ENCODE measurements around the gene ZRANB3.
"Not testable (repeated sequence)": the region's sequence is repeated elsewhere in the genome, so short reads cannot be mapped to it uniquely, and the experiment has no call there.

ZRANB3 gene

GRCh38 chr2:135528006-135528405, 3.0 kb downstream of the ZRANB3 start:
- ATAC-seq (ENCODE audit: low read depth) (no peak), DNase-seq (ENCODE audit: low spot score in 2 of 2) (no peak)
- H3K9me3 Mint-ChIP-seq, result no peaks in the 10 kb centered on the region
- H3K4me3 Mint-ChIP-seq, result no peak overlapping the region
- peaks cover 8% of the 10 kb centered on the region for H3K4me1 Mint-ChIP-seq
- H3K27ac Mint-ChIP-seq, result no peak overlapping the region
- H3K27me3 Mint-ChIP-seq, result no peaks in the 10 kb centered on the region
- H3K36me3 Mint-ChIP-seq, result peaks cover 3% of the 10 kb centered on the region

GRCh38 chr2:135525786-135526185, 5.2 kb downstream of the ZRANB3 start:
- Mint-ChIP-seq H3K27ac (no peak overlapping the region), H3K27me3 (no peaks in the 10 kb centered on the region), H3K9me3 (no peaks in the 10 kb centered on the region), H3K4me1 (no peaks in the 10 kb centered on the region), H3K4me3 (no peak overlapping the region), H3K36me3 (peaks cover 7% of the 10 kb centered on the region)
- no peak for DNase-seq (ENCODE audit: low spot score in 2 of 2)
- ATAC-seq (ENCODE audit: low read depth), result no peak

GRCh38 chr2:135512099-135512498, 18.9 kb downstream of the ZRANB3 start:
- ATAC-seq (ENCODE audit: low read depth) (no peak), DNase-seq (ENCODE audit: low spot score in 2 of 2) (no peak)
- H3K9me3 Mint-ChIP-seq, result peaks cover 7% of the 10 kb centered on the region

GRCh38 chr2:135510577-135510976, 20.4 kb downstream of the ZRANB3 start:
- Mint-ChIP-seq H3K4me3 (no peak overlapping the region), H3K9me3 (peaks cover 7% of the 10 kb centered on the region), H3K36me3 (peaks cover 11% of the 10 kb centered on the region), H3K27ac (no peak overlapping the region), H3K4me1 (no peaks in the 10 kb centered on the region), H3K27me3 (no peaks in the 10 kb centered on the region)
- ATAC-seq (ENCODE audit: low read depth) (no peak), DNase-seq (ENCODE audit: low spot score in 2 of 2) (no peak)

More at GRCh38 chr2:135512099-135512498, 18.9 kb downstream of the ZRANB3 start:
- no peak overlapping the region for H3K27ac Mint-ChIP-seq
- H3K4me3 Mint-ChIP-seq, result no peak overlapping the region
- H3K36me3 Mint-ChIP-seq, result peaks cover 11% of the 10 kb centered on the region
- no peaks in the 10 kb centered on the region for H3K4me1 Mint-ChIP-seq
- no peaks in the 10 kb centered on the region for H3K27me3 Mint-ChIP-seq

- no peak for ATAC-seq (ENCODE audit: low read depth)
- Mint-ChIP-seq H3K4me1 (no peaks in the 10 kb centered on the region), H3K27me3 (no peaks in the 10 kb centered on the region), H3K9me3 (peaks cover 3% of the 10 kb centered on the region), H3K27ac (no peak overlapping the region), H3K4me3 (no peak overlapping the region), H3K36me3 (peaks cover 28% of the 10 kb centered on the region)
- DNase-seq (ENCODE audit: low spot score in 2 of 2), result no peak
Observed at GRCh38 chr2:135504811-135505210, 26.2 kb downstream of the ZRANB3 start.

- H3K27ac Mint-ChIP-seq; H3K27me3 Mint-ChIP-seq; H3K4me3 Mint-ChIP-seq; H3K4me1 Mint-ChIP-seq; ATAC-seq (ENCODE audit: low read depth); DNase-seq (ENCODE audit: low spot score in 2 of 2): not testable (repeated sequence)
- Mint-ChIP-seq H3K36me3 (peaks cover 50% of the 10 kb centered on the region), H3K9me3 (peaks cover 15% of the 10 kb centered on the region)
Observed at GRCh38 chr2:135498588-135498987, 32.4 kb downstream of the ZRANB3 start.

- ATAC-seq (ENCODE audit: low read depth), result no peak
- Mint-ChIP-seq H3K4me3 (no peak overlapping the region), H3K36me3 (peaks cover 33% of the 10 kb centered on the region), H3K4me1 (no peaks in the 10 kb centered on the region), H3K27me3 (no peaks in the 10 kb centered on the region), H3K9me3 (peaks cover 12% of the 10 kb centered on the region), H3K27ac (no peak overlapping the region)
- DNase-seq (ENCODE audit: low spot score in 2 of 2), result no peak
Observed at GRCh38 chr2:135494917-135495316, 36.1 kb downstream of the ZRANB3 start.

GRCh38 chr2:135494503-135494902, 36.5 kb downstream of the ZRANB3 start:
- Mint-ChIP-seq H3K4me3 (no peak overlapping the region), H3K9me3 (peaks cover 10% of the 10 kb centered on the region), H3K27me3 (no peaks in the 10 kb centered on the region), H3K36me3 (peaks cover 31% of the 10 kb centered on the region), H3K4me1 (no peaks in the 10 kb centered on the region), H3K27ac (no peak overlapping the region)
- no peak for ATAC-seq (ENCODE audit: low read depth)
- DNase-seq (ENCODE audit: low spot score in 2 of 2), result no peak

- Mint-ChIP-seq H3K36me3 (peaks cover 26% of the 10 kb centered on the region), H3K4me1 (no peaks in the 10 kb centered on the region), H3K27ac (no peak overlapping the region), H3K9me3 (peaks cover 5% of the 10 kb centered on the region), H3K27me3 (no peaks in the 10 kb centered on the region), H3K4me3 (no peak overlapping the region)
- ATAC-seq (ENCODE audit: low read depth), result no peak
- DNase-seq (ENCODE audit: low spot score in 2 of 2), result no peak
Observed at GRCh38 chr2:135490376-135490775, 40.6 kb downstream of the ZRANB3 start.

GRCh38 chr2:135485441-135485840, 45.6 kb downstream of the ZRANB3 start:
- Mint-ChIP-seq H3K27me3 (no peaks in the 10 kb centered on the region), H3K36me3 (peaks cover 16% of the 10 kb centered on the region), H3K4me3 (no peak overlapping the region), H3K27ac (no peak overlapping the region), H3K4me1 (no peaks in the 10 kb centered on the region), H3K9me3 (peaks cover 2% of the 10 kb centered on the region)
- no peak for ATAC-seq (ENCODE audit: low read depth)
- no peak for DNase-seq (ENCODE audit: low spot score in 2 of 2)

- Mint-ChIP-seq H3K9me3 (no peaks in the 10 kb centered on the region), H3K36me3 (no peaks in the 10 kb centered on the region), H3K27ac (no peak overlapping the region), H3K4me3 (no peak overlapping the region), H3K4me1 (no peaks in the 10 kb centered on the region), H3K27me3 (no peaks in the 10 kb centered on the region)
- ATAC-seq (ENCODE audit: low read depth) (no peak), DNase-seq (ENCODE audit: low spot score in 2 of 2) (no peak)
Observed at GRCh38 chr2:135475128-135475527, 55.9 kb downstream of the ZRANB3 start.

GRCh38 chr2:135473567-135473966, 57.5 kb downstream of the ZRANB3 start:
- ATAC-seq (ENCODE audit: low read depth) (no peak), DNase-seq (ENCODE audit: low spot score in 2 of 2) (peak in 1 of 2 donors; percentile 6)
- Mint-ChIP-seq H3K9me3 (no peaks in the 10 kb centered on the region), H3K27ac (no peak overlapping the region), H3K36me3 (no peaks in the 10 kb centered on the region), H3K27me3 (no peaks in the 10 kb centered on the region), H3K4me3 (no peak overlapping the region), H3K4me1 (no peaks in the 10 kb centered on the region)

- ATAC-seq (ENCODE audit: low read depth), result no peak
- H3K4me3 Mint-ChIP-seq, result no peak overlapping the region
- H3K4me1 Mint-ChIP-seq, result no peaks in the 10 kb centered on the region
- no peak overlapping the region for H3K27ac Mint-ChIP-seq
- peaks cover 2% of the 10 kb centered on the region for H3K36me3 Mint-ChIP-seq
- H3K27me3 Mint-ChIP-seq, result no peaks in the 10 kb centered on the region
- H3K9me3 Mint-ChIP-seq, result no peaks in the 10 kb centered on the region
- no peak for DNase-seq (ENCODE audit: low spot score in 2 of 2)
Observed at GRCh38 chr2:135471106-135471505, 59.9 kb downstream of the ZRANB3 start.

- Mint-ChIP-seq H3K4me3 (no peak overlapping the region), H3K27me3 (no peaks in the 10 kb centered on the region), H3K27ac (no peak overlapping the region), H3K4me1 (no peaks in the 10 kb centered on the region), H3K9me3 (peaks cover 11% of the 10 kb centered on the region), H3K36me3 (peaks cover 20% of the 10 kb centered on the region)
- no peak for DNase-seq (ENCODE audit: low spot score in 2 of 2)
- ATAC-seq (ENCODE audit: low read depth), result no peak
Observed at GRCh38 chr2:135457279-135457678, 73.7 kb downstream of the ZRANB3 start.

GRCh38 chr2:135456835-135457234, 74.2 kb downstream of the ZRANB3 start:
- Mint-ChIP-seq H3K36me3 (peaks cover 22% of the 10 kb centered on the region), H3K9me3 (peaks cover 13% of the 10 kb centered on the region), H3K4me1 (no peaks in the 10 kb centered on the region), H3K27ac (no peak overlapping the region), H3K27me3 (no peaks in the 10 kb centered on the region), H3K4me3 (no peak overlapping the region)
- ATAC-seq (ENCODE audit: low read depth), result no peak
- no peak for DNase-seq (ENCODE audit: low spot score in 2 of 2)
